Smooth muscle cell (in vitro differentiated cells): Measurements from ENCODE around the gene TMEM239. TPM values are rescaled to one million over a fixed set of nuclear protein-coding genes. Genes with fewer than 3 reads are reported as not detected.

Experiments used
- DNase-seq: peaks from one replicate; lab custom pipeline; 2025; ENCODE audit not compliant: unreplicated experiment; lab: John Stamatoyannopoulos, UW
- H2AFZ ChIP-seq: fragments of 200-600 bp; sonication (generic); 2 replicates; pipeline ENCODE4 v1.6.0; 2016; ENCODE audit warnings: antibody characterized with exemption, low read depth, mild to moderate bottlenecking
- H3F3A ChIP-seq: fragments of 200-600 bp; sonication (generic); 2 replicates; pipeline ENCODE4 v1.6.0; 2017; ENCODE audit warnings: antibody characterized with exemption, low read depth
- H3K27ac ChIP-seq: fragments of 200-600 bp; sonication (generic); 2 replicates; pipeline ENCODE4 v1.5.1; 2016; ENCODE audit warnings: low read depth, mild to moderate bottlenecking
- H3K27me3 ChIP-seq: fragments of 200-600 bp; sonication (generic); 2 replicates; pipeline ENCODE4 v1.6.1; 2016; ENCODE audit warnings: low read depth, mild to moderate bottlenecking
- H3K36me3 ChIP-seq: fragments of 200-600 bp; sonication (generic); 2 replicates; pipeline ENCODE4 v1.5.1; 2016; ENCODE audit warnings: low read depth
- H3K4me1 ChIP-seq: fragments of 200-600 bp; sonication (generic); 2 replicates; pipeline ENCODE4 v1.5.1; 2016; ENCODE audit warnings: low read depth
- H3K4me2 ChIP-seq: fragments of 200-600 bp; sonication (generic); 2 replicates; pipeline ENCODE4 v1.6.0; 2016; ENCODE audit warnings: mild to moderate bottlenecking
- H3K4me3 ChIP-seq: fragments of 200-600 bp; sonication (generic); 2 replicates; pipeline ENCODE4 v1.5.1; 2016; ENCODE audit warnings: mild to moderate bottlenecking
- H3K79me2 ChIP-seq: fragments of 200-600 bp; sonication (generic); 2 replicates; pipeline ENCODE4 v1.6.0; 2016; ENCODE audit warnings: low read depth, mild to moderate bottlenecking
- H3K9ac ChIP-seq: fragments of 200-600 bp; sonication (generic); 2 replicates; pipeline ENCODE4 v1.6.0; 2016; ENCODE audit warnings: low read depth
- H3K9me3 ChIP-seq: fragments of 200-600 bp; sonication (generic); replicated peaks from 2 replicates; pipeline ENCODE4 v1.5.1; 2016; ENCODE audit warnings: low read depth
- H4K20me1 ChIP-seq: fragments of 200-600 bp; sonication (generic); 2 replicates; pipeline ENCODE4 v1.6.0; 2016; ENCODE audit warnings: low read depth
- CTCF ChIP-seq: fragments of 200-600 bp; sonication (generic); IDR thresholded peaks from 2 replicates; pipeline ENCODE4 v1.5.1; 2017; ENCODE audit warnings: borderline replicate concordance, mild to moderate bottlenecking, antibody characterized with exemption; ENCODE audit not compliant: insufficient read depth, poor library complexity, severe bottlenecking
- WGBS: methylation state at CpG from one replicate; pipeline ENCODE4 v1.1.7; 2016; ENCODE audit warnings: low lambda C conversion rate; 5-methylcytosine and 5-hydroxymethylcytosine counted together
- polyA plus RNA-seq: library from polyadenylated mRNA; unstranded; fragments of >200 nt; fragmentation: Nextera tagmentation; extraction: Ambion mirVana; gene quantifications from 2 replicates; pipeline ENCODE4 v1.2.1, GENCODE V29; 2016
- total RNA-seq: library from RNA; depleted of rRNA; stranded (reverse); fragments of >200 nt; gene quantifications from 2 replicates; pipeline ENCODE4 v1.2.3, GENCODE V29; 2014

Gene TMEM239
- total and polyA plus RNA-seq, 2 experiments from 2014 or later = not detected

DNA sequence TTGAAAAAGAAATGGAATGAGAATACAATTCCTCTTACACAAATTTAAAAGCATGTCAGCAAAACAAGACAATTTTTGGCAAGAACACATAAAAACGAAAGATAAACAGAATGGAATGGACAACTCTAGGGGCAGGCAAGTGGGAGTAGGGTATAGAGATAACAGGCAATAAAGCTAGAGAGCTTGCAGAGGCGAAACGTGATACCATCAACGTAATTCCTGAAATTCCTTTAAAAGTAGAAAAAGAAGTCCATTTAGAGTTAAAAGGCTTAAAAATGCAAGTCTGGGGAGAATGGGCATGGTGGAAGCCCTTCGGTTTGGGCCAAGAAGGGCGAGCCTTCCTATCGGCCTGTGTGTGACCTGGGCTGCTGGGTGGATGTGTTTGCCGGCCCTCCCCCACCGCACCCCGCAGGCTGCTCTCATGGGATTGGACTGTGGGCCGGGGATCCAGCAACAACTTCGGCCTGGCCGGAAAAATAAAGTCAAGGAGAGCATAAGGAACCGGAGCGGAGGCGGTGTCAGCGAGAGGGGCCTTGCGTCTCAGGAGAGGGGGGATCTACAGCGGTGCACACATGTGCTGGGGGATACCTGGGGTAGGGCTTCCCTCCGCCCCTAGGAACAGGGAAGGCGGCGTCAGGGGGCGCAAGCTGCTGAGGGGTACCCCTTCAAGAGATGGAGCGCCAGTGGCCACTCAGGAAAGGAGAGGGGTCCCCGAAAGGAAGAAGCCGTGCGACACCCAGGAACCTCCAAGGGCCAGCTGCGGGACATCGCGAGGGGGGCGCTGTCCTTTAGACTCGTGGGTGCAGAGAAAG is 4.1 kb downstream of the TMEM239 start:
- DNase-seq = no peak
- Histone ChIP-seq H3K9ac (no peak overlapping the region), H3K36me3 (no peaks in the 10 kb centered on the region), H3K27me3 (no peaks in the 10 kb centered on the region), H3F3A (peaks cover 4% of the 10 kb centered on the region), H3K4me2 (peak overlapping the region; percentile 51), H3K4me1 (peaks cover 6% of the 10 kb centered on the region), H3K9me3 (no peaks in the 10 kb centered on the region), H3K79me2 (no peaks in the 10 kb centered on the region), H4K20me1 (no peaks in the 10 kb centered on the region), H3K27ac (peak overlapping the region; percentile 37), H2AFZ (peak overlapping the region; percentile 61), H3K4me3 (peak overlapping the region; percentile 16)
- WGBS = 12% methylated on average over 31 of the region's 32 CpGs
- TF ChIP-seq CTCF = no peak

DNA sequence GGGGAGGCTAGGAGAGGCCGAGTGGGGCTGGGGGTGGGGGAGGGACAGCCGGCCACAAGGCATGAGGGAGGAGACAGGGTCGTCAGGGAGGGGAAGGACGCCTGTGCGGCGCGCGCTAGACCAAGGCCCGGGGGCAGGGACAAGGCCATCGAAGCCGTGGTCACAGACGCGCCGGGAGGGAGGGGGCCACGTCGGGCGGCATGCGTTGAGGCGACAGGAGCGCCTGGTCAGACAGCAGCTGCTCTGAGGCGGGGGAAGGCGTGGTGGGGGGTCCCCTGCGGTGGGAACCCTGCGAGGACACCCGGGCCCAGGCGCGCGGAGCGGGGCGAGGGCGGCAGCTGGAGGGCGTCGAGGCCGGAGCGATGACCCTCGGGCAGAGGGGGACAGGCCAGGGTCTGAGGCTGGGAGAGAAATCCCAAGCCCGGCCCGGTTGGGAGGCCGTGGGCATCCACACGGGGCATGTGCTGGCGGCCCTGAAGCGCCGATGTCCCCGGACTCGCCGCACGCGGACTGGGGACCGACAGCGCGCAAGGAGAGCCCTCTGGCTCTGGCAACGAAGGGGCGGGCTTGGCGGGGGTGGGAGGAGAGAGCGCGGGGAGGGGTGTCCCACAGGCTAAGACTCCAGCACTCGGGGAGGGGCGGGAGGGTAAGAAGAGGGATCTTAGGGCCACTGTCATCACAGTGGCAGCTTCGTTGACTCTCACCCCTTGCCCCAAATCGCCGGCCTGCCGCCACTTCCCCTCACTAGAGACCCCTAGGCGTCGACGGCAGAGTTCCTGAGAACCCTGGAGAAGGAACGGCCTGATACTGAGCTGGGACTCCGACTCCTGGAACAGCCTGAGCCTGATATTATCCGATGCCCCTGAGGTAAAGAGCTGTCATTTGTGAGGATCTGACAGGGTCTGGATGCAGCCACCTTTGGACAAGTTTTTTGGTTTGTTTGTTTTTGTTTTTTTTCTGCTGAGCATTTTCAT is 5.0 kb downstream of the TMEM239 start:
- Histone ChIP-seq H3K4me2 (peak overlapping the region; percentile 51), H2AFZ (peak overlapping the region; percentile 61), H3K36me3 (no peaks in the 10 kb centered on the region), H3K9me3 (no peaks in the 10 kb centered on the region), H3K27ac (peak overlapping the region; percentile 37), H3K4me3 (peak overlapping the region; percentile 16), H4K20me1 (no peaks in the 10 kb centered on the region), H3F3A (peaks cover 4% of the 10 kb centered on the region), H3K9ac (no peak overlapping the region), H3K4me1 (peaks cover 6% of the 10 kb centered on the region), H3K79me2 (no peaks in the 10 kb centered on the region), H3K27me3 (no peaks in the 10 kb centered on the region)
- TF ChIP-seq CTCF = no peak
- DNase-seq = no peak
- whole genome bisulfite sequencing = 14% methylated on average over 38 of the region's 68 CpGs

- Histone ChIP-seq H3K27me3 (no peaks in the 10 kb centered on the region), H2AFZ (no peak overlapping the region), H3F3A (peaks cover 4% of the 10 kb centered on the region), H3K4me3 (no peak overlapping the region), H4K20me1 (no peaks in the 10 kb centered on the region), H3K4me1 (peaks cover 6% of the 10 kb centered on the region), H3K79me2 (no peaks in the 10 kb centered on the region), H3K9ac (no peak overlapping the region), H3K4me2 (peak overlapping the region; percentile 51), H3K9me3 (no peaks in the 10 kb centered on the region), H3K36me3 (no peaks in the 10 kb centered on the region), H3K27ac (no peak overlapping the region)
- no peak for TF ChIP-seq CTCF
- WGBS = 12% methylated on average over 4 of the region's 5 CpGs
- DNase-seq = no peak
These were observed 5.9 kb downstream of the TMEM239 start for GRCh38 chr20:2822073-2822472.
